Measurements from ENCODE around the gene C1RL. TPM values are rescaled to one million over a fixed set of nuclear protein-coding genes. Genes with fewer than 3 reads are reported as not detected.

Gene C1RL
- total RNA-seq, 1 donor from 2014 or later, result 8.1 TPM

DNA sequence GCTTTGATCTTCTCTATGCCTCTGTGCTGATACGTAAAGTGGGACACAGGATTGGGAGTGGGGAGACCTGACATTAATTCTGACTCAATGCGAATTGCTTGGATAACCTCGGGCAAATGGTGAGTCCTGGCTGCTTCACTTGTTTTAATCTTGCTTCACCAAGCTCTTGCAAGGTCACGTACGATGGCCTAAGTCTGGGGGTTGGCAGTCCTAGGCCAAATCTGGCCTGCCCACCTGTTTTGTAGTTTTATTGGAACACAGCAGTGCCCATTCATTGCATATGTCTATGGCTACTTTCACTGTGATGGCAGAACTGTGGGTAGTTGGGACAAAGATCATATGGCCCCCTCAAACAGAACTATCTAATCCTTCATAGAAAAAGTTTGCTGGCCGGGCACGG, 34.5 kb upstream of the C1RL start:
- intact Hi-C loops (cut with micrococcal nuclease), result no loop called here
- H3K27ac ChIP-seq (replicated peaks), result no peak overlapping the region
- DNase-seq, result no peak
- H3K4me3 ChIP-seq, result no peak overlapping the region
- H3K36me3 ChIP-seq, result no peaks in the 10 kb centered on the region
- H3K27me3 ChIP-seq (ENCODE audit: low read depth), result no peaks in the 10 kb centered on the region
- H3K9me3 ChIP-seq (replicated peaks), result no peaks in the 10 kb centered on the region
- no peaks in the 10 kb centered on the region for H3K4me1 ChIP-seq
- TF ChIP-seq, protein P1, sequence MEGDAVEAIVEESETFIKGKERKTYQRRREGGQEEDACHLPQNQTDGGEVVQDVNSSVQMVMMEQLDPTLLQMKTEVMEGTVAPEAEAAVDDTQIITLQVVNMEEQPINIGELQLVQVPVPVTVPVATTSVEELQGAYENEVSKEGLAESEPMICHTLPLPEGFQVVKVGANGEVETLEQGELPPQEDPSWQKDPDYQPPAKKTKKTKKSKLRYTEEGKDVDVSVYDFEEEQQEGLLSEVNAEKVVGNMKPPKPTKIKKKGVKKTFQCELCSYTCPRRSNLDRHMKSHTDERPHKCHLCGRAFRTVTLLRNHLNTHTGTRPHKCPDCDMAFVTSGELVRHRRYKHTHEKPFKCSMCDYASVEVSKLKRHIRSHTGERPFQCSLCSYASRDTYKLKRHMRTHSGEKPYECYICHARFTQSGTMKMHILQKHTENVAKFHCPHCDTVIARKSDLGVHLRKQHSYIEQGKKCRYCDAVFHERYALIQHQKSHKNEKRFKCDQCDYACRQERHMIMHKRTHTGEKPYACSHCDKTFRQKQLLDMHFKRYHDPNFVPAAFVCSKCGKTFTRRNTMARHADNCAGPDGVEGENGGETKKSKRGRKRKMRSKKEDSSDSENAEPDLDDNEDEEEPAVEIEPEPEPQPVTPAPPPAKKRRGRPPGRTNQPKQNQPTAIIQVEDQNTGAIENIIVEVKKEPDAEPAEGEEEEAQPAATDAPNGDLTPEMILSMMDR (IDR thresholded peaks at IDR 0.05; ENCODE audit: borderline replicate concordance), result no peak

- H3K27me3 ChIP-seq (ENCODE audit: low read depth), result no peaks in the 10 kb centered on the region
- H3K9me3 ChIP-seq (replicated peaks), result no peaks in the 10 kb centered on the region
- TF ChIP-seq, protein P1 (IDR thresholded peaks at IDR 0.05; ENCODE audit: borderline replicate concordance), result no peak
- no peaks in the 10 kb centered on the region for H3K4me1 ChIP-seq
- no peak for DNase-seq
- H3K36me3 ChIP-seq, result no peaks in the 10 kb centered on the region
- no peak overlapping the region for H3K4me3 ChIP-seq
- intact Hi-C loops (cut with micrococcal nuclease), result no loop called here
- no peak overlapping the region for H3K27ac ChIP-seq (replicated peaks)
Measured at GRCh38 chr12:7142809-7143465, 33.9 kb upstream of the C1RL start.

GRCh38 chr12:7142056-7142644, 33.1 kb upstream of the C1RL start:
- no peak for DNase-seq
- H3K36me3 ChIP-seq, result peaks cover under 1% of the 10 kb centered on the region
- H3K27ac ChIP-seq (replicated peaks), result no peak overlapping the region
- H3K27me3 ChIP-seq (ENCODE audit: low read depth), result no peaks in the 10 kb centered on the region
- no peak overlapping the region for H3K4me3 ChIP-seq
- TF ChIP-seq, protein P1 (IDR thresholded peaks at IDR 0.05; ENCODE audit: borderline replicate concordance), result peak; percentile 68
- no peaks in the 10 kb centered on the region for H3K4me1 ChIP-seq
- intact Hi-C loops (cut with micrococcal nuclease), result no loop called here
- H3K9me3 ChIP-seq (replicated peaks), result no peaks in the 10 kb centered on the region

DNA sequence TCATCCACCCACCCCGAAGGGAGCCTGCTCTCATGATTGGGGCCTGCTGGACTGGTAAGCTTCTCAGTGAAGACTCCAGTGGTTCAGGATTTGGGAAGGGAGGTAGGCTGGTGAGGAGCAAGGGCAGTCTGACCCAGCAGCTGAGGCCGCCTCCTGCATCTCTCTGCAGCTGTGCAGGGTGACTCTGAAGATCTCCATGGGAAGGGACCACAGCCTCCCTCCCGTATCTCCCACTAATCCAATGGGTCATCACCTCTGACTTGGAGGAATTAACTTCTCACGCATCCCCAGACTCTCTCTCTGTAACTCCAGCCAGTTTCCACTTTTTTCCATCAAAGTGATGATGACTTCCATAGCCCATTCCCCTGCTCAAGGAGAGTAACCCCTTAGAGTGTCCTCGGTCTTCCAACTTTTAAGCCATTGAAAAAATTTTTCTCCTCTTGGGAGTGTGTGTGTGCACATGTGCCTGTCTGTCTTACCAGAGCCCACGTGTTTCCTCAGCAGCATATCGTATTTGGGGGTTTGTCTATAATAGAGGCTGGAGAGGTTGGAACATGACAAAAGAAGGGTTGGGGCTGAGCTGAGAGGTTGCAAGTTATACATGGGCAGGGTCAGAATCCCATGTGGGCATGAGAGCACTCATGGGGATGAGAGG, 32.5 kb upstream of the C1RL start:
- intact Hi-C loops (cut with micrococcal nuclease), result no loop called here
- H3K27ac ChIP-seq (replicated peaks), result no peak overlapping the region
- no peaks in the 10 kb centered on the region for H3K27me3 ChIP-seq (ENCODE audit: low read depth)
- peaks cover 7% of the 10 kb centered on the region for H3K36me3 ChIP-seq
- H3K4me1 ChIP-seq, result no peaks in the 10 kb centered on the region
- H3K9me3 ChIP-seq (replicated peaks), result no peaks in the 10 kb centered on the region
- no peak overlapping the region for H3K4me3 ChIP-seq
- no peak for DNase-seq
- TF ChIP-seq, protein P1 (IDR thresholded peaks at IDR 0.05; ENCODE audit: borderline replicate concordance), result no peak

DNA sequence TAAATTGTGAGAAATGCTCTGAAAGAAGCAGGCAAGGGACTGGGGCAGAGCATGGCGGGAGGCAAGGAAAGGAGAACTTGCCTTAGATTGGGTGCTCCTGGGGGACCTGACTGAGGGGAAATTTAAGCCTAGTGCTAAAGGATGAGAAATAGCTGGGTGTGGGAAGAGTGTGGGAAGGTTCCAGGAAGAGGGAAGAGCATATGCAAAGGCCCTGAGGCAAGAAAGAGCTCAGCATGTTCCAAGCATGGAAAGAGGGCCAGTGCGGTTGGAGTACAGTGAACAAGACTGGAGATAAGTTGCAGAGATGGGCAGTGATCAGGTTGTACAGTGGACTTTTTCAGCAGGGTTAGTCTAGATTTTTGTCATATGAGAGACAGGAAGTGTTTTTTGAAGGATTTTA, 30.2 kb upstream of the C1RL start:
- Histone ChIP-seq H3K4me3 (no peak overlapping the region), H3K27ac (replicated peaks) (no peak overlapping the region), H3K9me3 (replicated peaks) (no peaks in the 10 kb centered on the region), H3K36me3 (peaks cover 20% of the 10 kb centered on the region), H3K4me1 (no peaks in the 10 kb centered on the region), H3K27me3 (ENCODE audit: low read depth) (no peaks in the 10 kb centered on the region)
- DNase-seq, result no peak
- TF ChIP-seq, protein P1 (IDR thresholded peaks at IDR 0.05; ENCODE audit: borderline replicate concordance), result no peak
- intact Hi-C loops (cut with micrococcal nuclease), result no loop called here
